ENCODE measurements around the gene KSR2. TPM values are rescaled to one million over a fixed set of nuclear protein-coding genes. Genes with fewer than 3 reads are reported as not detected.

Gene KSR2
- total and polyA plus RNA-seq, 2 of the 4 experiments (the other 2 are of a cell fraction): not detected

DNA sequence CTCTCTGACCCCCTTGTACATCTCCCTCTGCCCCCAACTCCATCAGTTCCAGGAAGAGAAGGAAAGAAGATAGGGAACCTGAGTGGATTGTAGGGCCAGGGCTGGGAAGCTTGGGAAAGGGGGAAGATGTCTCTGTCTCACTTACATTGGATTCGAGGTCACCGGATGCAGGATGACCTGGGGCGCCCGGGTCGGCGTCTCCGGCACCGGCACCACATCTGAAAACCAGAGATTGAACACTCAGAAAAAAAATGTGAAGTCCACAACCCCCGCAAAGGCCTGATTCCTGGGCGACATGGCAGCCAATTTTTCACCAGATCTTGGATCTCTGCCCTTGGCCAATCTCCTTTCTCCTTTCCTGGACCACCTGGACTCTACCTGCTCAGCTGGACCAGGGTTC, 438.0 kb downstream of the KSR2 start:
- H2BK15ac ChIP-seq (ENCODE audit: low read depth, low read length): no peak overlapping the region
- H3K23ac ChIP-seq (ENCODE audit: low read depth, low read length): no peak overlapping the region
- no peak for TF ChIP-seq RFX5 (IDR thresholded peaks at IDR 0.05; ENCODE audit: low read depth, low read length)
- TF ChIP-seq FOS (IDR thresholded peaks at IDR 0.05; ENCODE audit: low read depth, low read length): no peak
- TF ChIP-seq, protein P1, sequence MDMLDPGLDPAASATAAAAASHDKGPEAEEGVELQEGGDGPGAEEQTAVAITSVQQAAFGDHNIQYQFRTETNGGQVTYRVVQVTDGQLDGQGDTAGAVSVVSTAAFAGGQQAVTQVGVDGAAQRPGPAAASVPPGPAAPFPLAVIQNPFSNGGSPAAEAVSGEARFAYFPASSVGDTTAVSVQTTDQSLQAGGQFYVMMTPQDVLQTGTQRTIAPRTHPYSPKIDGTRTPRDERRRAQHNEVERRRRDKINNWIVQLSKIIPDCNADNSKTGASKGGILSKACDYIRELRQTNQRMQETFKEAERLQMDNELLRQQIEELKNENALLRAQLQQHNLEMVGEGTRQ (IDR thresholded peaks at IDR 0.05; ENCODE audit: low read depth, low read length): no peak
- no peak for TF ChIP-seq NFE2L2 (IDR thresholded peaks at IDR 0.05; ENCODE audit: low read depth, low read length)
- no peak for TF ChIP-seq SMC3 (IDR thresholded peaks at IDR 0.05; ENCODE audit: low read depth, low read length)
- TF ChIP-seq MAZ (IDR thresholded peaks at IDR 0.05; ENCODE audit: borderline replicate concordance, low read depth, low read length): no peak
- no peak for TF ChIP-seq BHLHE40 (IDR thresholded peaks at IDR 0.05; ENCODE audit: low read depth, low read length)
- TF ChIP-seq MAFK (IDR thresholded peaks at IDR 0.05; ENCODE audit: low read depth, low read length): no peak
- TF ChIP-seq, protein P2, sequence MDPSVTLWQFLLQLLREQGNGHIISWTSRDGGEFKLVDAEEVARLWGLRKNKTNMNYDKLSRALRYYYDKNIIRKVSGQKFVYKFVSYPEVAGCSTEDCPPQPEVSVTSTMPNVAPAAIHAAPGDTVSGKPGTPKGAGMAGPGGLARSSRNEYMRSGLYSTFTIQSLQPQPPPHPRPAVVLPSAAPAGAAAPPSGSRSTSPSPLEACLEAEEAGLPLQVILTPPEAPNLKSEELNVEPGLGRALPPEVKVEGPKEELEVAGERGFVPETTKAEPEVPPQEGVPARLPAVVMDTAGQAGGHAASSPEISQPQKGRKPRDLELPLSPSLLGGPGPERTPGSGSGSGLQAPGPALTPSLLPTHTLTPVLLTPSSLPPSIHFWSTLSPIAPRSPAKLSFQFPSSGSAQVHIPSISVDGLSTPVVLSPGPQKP (IDR thresholded peaks at IDR 0.05; ENCODE audit: borderline replicate concordance, low read depth, low read length): no peak
- TF ChIP-seq RAD21 (IDR thresholded peaks at IDR 0.05; ENCODE audit: low read length): no peak
- TF ChIP-seq, protein P3, sequence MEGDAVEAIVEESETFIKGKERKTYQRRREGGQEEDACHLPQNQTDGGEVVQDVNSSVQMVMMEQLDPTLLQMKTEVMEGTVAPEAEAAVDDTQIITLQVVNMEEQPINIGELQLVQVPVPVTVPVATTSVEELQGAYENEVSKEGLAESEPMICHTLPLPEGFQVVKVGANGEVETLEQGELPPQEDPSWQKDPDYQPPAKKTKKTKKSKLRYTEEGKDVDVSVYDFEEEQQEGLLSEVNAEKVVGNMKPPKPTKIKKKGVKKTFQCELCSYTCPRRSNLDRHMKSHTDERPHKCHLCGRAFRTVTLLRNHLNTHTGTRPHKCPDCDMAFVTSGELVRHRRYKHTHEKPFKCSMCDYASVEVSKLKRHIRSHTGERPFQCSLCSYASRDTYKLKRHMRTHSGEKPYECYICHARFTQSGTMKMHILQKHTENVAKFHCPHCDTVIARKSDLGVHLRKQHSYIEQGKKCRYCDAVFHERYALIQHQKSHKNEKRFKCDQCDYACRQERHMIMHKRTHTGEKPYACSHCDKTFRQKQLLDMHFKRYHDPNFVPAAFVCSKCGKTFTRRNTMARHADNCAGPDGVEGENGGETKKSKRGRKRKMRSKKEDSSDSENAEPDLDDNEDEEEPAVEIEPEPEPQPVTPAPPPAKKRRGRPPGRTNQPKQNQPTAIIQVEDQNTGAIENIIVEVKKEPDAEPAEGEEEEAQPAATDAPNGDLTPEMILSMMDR (conservative IDR thresholded peaks at IDR 0.05; ENCODE audit: low read depth, low read length): no peak
- no peak for TF ChIP-seq POLR2A (IDR thresholded peaks at IDR 0.05; ENCODE audit: low read depth, low read length)
- TF ChIP-seq CEBPB (IDR thresholded peaks at IDR 0.05; ENCODE audit: low read depth, low read length): no peak
- no peak for TF ChIP-seq CHD1 (IDR thresholded peaks at IDR 0.05; ENCODE audit: low read depth, low read length)
- no peak for TF ChIP-seq RCOR1 (IDR thresholded peaks at IDR 0.05; ENCODE audit: insufficient replicate concordance, low read length)
- TF ChIP-seq MXI1 (IDR thresholded peaks at IDR 0.05; ENCODE audit: borderline replicate concordance, low read depth, low read length): no peak
- WGBS, 2 experiments (ENCODE audit: extremely low coverage in 2 of 2, insufficient read length in 1 of 2): 76% methylated on average over 5 of the region's 10 CpGs; no CpG with 5 or more reads in 1 of the 2 experiments
- H3K18ac ChIP-seq (ENCODE audit: low read depth, low read length): no peak overlapping the region
- H4K8ac ChIP-seq (ENCODE audit: low read depth in 2 of 2, low read length in 2 of 2): no peak overlapping the region
- H3K9ac ChIP-seq (ENCODE audit: low read depth, low read length): no peak overlapping the region
- H3K4ac ChIP-seq (ENCODE audit: low read depth, low read length): no peak overlapping the region
- H2AK9ac ChIP-seq (replicated peaks; ENCODE audit: low read depth, low read length, poor library complexity): no peak overlapping the region
- H3K79me1 ChIP-seq (ENCODE audit: low read depth in 1 of 2, low read length in 2 of 2): no peaks in the 10 kb centered on the region
- ChIA-PET POLR2A (ENCODE audit: unreplicated experiment) (no interaction called here), CTCF (no interaction called here)
- no peaks in the 10 kb centered on the region for H3K27me3 ChIP-seq (ENCODE audit: control insufficient read depth, insufficient read depth, low read length)
- no peak overlapping the region for H3K27ac ChIP-seq (ENCODE audit: insufficient read depth, low read length)
- H2AK5ac ChIP-seq (ENCODE audit: low read depth, low read length): no peak overlapping the region
- H2BK20ac ChIP-seq (ENCODE audit: low read depth, low read length): no peak overlapping the region
- no peaks in the 10 kb centered on the region for H3K36me3 ChIP-seq (ENCODE audit: control insufficient read depth, insufficient read depth, low read length)
- H3K4me1 ChIP-seq (ENCODE audit: control insufficient read depth, insufficient read depth, low read length): no peaks in the 10 kb centered on the region
- H3K14ac ChIP-seq (replicated peaks; ENCODE audit: low read depth, low read length): no peak overlapping the region
- H2BK120ac ChIP-seq (ENCODE audit: low read depth, low read length): no peak overlapping the region
- no peak overlapping the region for H4K5ac ChIP-seq (ENCODE audit: low read depth, low read length)
- no TSS peak for BruUV-seq (replicated peaks)
- H3K56ac ChIP-seq (ENCODE audit: extremely low read depth, insufficient read depth, low read length): no peak overlapping the region
- H4K91ac ChIP-seq (ENCODE audit: insufficient read depth, low read depth, low read length): no peak overlapping the region
- intact Hi-C loops (cut with micrococcal nuclease) (no loop called here), in situ Hi-C loops (cut with MboI; ENCODE audit: low sequenced_read_pairs) (no loop called here), dilution Hi-C loops (cut with HindIII; ENCODE audit: low sequenced_read_pairs, unreplicated experiment) (no loop called here)
- no peak overlapping the region for H2BK5ac ChIP-seq (ENCODE audit: low read depth, low read length, poor library complexity, severe bottlenecking)
- ATAC-seq (ENCODE audit: low read depth) (no peak), DNase-seq (no peak)
- peaks cover 27% of the 10 kb centered on the region for H3K9me3 ChIP-seq (ENCODE audit: control insufficient read depth, insufficient read depth, low read length)
- H4K20me1 ChIP-seq (ENCODE audit: insufficient read depth, low read length): no peaks in the 10 kb centered on the region
- no peaks in the 10 kb centered on the region for H3K9me1 ChIP-seq (ENCODE audit: insufficient read depth, low read length)
- H3K4me2 ChIP-seq (ENCODE audit: low read depth, low read length): no peak overlapping the region
- H3K4me3 ChIP-seq (ENCODE audit: insufficient read depth, low read depth, low read length): no peak overlapping the region
- no peak overlapping the region for H2AFZ ChIP-seq (replicated peaks; ENCODE audit: low read length, poor library complexity)

All from IMR-90 (cell line).